ENCODE data around the gene VPS26C. TPM values are rescaled to one million over a fixed set of nuclear protein-coding genes. Genes with fewer than 3 reads are reported as not detected.

VPS26C gene
- total RNA-seq, 6 experiments from 2014 or later, result 40.8 to 50.0 (median 44.3) TPM

GRCh38 chr21:37233551-37234146 lies 33.5 kb downstream of the VPS26C start:
- Mint-ChIP-seq H3K4me3 (no peak overlapping the region), H3K36me3 (ENCODE audit: low read depth) (peaks cover 25% of the 10 kb centered on the region), H3K4me1 (ENCODE audit: low read depth) (no peaks in the 10 kb centered on the region), H3K27me3 (ENCODE audit: insufficient read depth) (no peaks in the 10 kb centered on the region; the same call in none of the 2 replicates), H3K9me3 (no peaks in the 10 kb centered on the region), H3K27ac (no peak overlapping the region)
- no peak for TF ChIP-seq CTCF (IDR thresholded peaks at IDR 0.05)
- DNase-seq, result no peak

DNA sequence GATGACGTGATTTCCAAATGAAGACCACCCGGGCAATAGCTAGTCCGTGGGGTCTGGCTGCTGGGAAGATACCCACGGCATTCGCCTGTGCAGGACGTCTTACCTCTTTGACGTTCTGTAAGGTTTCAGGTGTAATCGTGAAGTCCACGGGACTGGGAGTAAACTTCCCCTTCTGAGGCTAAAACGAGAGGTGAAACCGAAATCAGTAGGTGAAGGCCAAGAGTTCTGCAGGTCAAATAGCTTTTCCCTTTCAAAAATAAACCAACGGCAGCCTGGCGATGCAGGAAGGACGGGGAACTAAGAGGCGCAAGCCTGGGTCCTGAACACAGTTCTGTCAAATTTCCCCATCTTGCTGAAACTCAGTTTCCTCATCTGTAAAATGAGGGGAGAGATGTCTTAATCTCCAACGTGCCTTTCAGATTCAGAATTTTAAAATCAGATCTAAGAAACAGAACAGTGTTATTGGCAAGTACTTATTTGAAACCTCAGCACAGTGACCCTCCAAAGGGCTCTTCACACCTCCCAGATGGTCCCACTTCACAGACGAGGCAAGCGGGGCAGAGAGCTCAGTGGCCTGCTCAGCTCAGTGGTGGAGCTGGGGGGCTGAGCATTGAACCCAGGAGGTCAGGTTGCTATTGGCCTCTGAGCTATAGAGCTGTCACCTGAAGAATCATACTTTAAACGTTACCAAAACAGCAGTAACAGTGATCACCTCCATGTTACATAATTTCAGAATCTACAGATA lies 34.7 kb downstream of the VPS26C start:
- TF ChIP-seq CTCF (IDR thresholded peaks at IDR 0.05), result no peak
- H3K27me3 Mint-ChIP-seq (ENCODE audit: insufficient read depth), result no peaks in the 10 kb centered on the region; the same call in none of the 2 replicates
- DNase-seq, result no peak
- no peaks in the 10 kb centered on the region for H3K4me1 Mint-ChIP-seq (ENCODE audit: low read depth)
- peaks cover 28% of the 10 kb centered on the region for H3K36me3 Mint-ChIP-seq (ENCODE audit: low read depth)
- H3K4me3 Mint-ChIP-seq, result no peak overlapping the region
- no peaks in the 10 kb centered on the region for H3K9me3 Mint-ChIP-seq
- no peak overlapping the region for H3K27ac Mint-ChIP-seq

- no peak for DNase-seq
- Mint-ChIP-seq H3K9me3 (no peaks in the 10 kb centered on the region), H3K27ac (no peak overlapping the region), H3K36me3 (ENCODE audit: low read depth) (peaks cover 31% of the 10 kb centered on the region), H3K27me3 (ENCODE audit: insufficient read depth) (no peaks in the 10 kb centered on the region; the same call in none of the 2 replicates), H3K4me1 (ENCODE audit: low read depth) (no peaks in the 10 kb centered on the region), H3K4me3 (no peak overlapping the region)
- TF ChIP-seq CTCF (IDR thresholded peaks at IDR 0.05), result no peak
Measured at GRCh38 chr21:37231671-37232070, 35.5 kb downstream of the VPS26C start.

DNA sequence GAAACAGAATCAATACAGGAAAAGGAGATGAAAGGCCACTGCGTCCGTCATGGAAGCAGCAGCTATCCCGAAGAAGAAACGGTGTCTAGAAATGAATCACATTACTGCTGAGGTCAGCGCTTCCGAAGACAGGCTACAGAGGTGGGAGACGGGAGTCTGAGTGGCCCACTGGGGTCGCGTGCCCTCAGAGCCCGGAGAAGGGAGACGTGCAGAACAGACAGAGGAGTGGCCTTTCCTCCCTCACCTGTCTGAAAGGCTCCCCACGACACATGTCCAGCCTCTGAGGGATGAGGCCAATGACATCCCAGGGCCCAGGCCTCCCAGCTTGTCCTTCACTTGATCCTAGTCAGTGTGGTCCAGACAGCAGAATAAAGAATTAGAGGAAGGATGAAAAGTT lies 35.9 kb downstream of the VPS26C start:
- Mint-ChIP-seq H3K27ac (no peak overlapping the region), H3K27me3 (ENCODE audit: insufficient read depth) (no peaks in the 10 kb centered on the region; the same call in none of the 2 replicates)
- DNase-seq, result no peak

GRCh38 chr21:37230632-37231248 lies 36.4 kb downstream of the VPS26C start:
- peaks cover 36% of the 10 kb centered on the region for H3K36me3 Mint-ChIP-seq (ENCODE audit: low read depth)
- H3K4me3 Mint-ChIP-seq, result no peak overlapping the region
- no peaks in the 10 kb centered on the region for H3K4me1 Mint-ChIP-seq (ENCODE audit: low read depth)
- no peak for DNase-seq
- H3K9me3 Mint-ChIP-seq, result no peaks in the 10 kb centered on the region
- H3K27me3 Mint-ChIP-seq (ENCODE audit: insufficient read depth), result no peaks in the 10 kb centered on the region; the same call in none of the 2 replicates
- no peak for TF ChIP-seq CTCF (IDR thresholded peaks at IDR 0.05)
- no peak overlapping the region for H3K27ac Mint-ChIP-seq

More for the DNA sequence above, 35.9 kb downstream of the VPS26C start:
- Mint-ChIP-seq H3K9me3 (no peaks in the 10 kb centered on the region), H3K4me3 (no peak overlapping the region), H3K4me1 (ENCODE audit: low read depth) (no peaks in the 10 kb centered on the region), H3K36me3 (ENCODE audit: low read depth) (peaks cover 33% of the 10 kb centered on the region)
- no peak for TF ChIP-seq CTCF (IDR thresholded peaks at IDR 0.05)

Data from HFFc6 (cell line).